Nephron progenitor cell (in vitro differentiated cells): ENCODE measurements around the gene TNRC6C.

ENCODE experiments used
- DNase-seq: peaks from one replicate; pipeline ENCODE4 v3.0.0; 2021
- H3K27ac Mint-ChIP-seq: 2 replicates; pipeline ENCODE4 v1.8.0; 2021; ENCODE audit warnings: mild to moderate bottlenecking, moderate library complexity, mixed read lengths
- H3K27me3 Mint-ChIP-seq: 2 replicates; pipeline ENCODE4 v1.8.0; 2021; ENCODE audit warnings: mild to moderate bottlenecking, low read depth, mixed read lengths; ENCODE audit not compliant: poor library complexity
- H3K36me3 Mint-ChIP-seq: 2 replicates; pipeline ENCODE4 v1.8.0; 2021; ENCODE audit warnings: low read depth, mixed read lengths
- H3K4me1 Mint-ChIP-seq: 2 replicates; pipeline ENCODE4 v1.8.0; 2021; ENCODE audit warnings: mixed read lengths
- H3K4me3 Mint-ChIP-seq: 2 replicates; pipeline ENCODE4 v1.8.0; 2021; ENCODE audit warnings: mild to moderate bottlenecking, moderate library complexity, mixed read lengths
- H3K9me3 Mint-ChIP-seq: 2 replicates; pipeline ENCODE4 v1.8.0; 2021; ENCODE audit warnings: mild to moderate bottlenecking, moderate library complexity, mixed read lengths
- CTCF ChIP-seq: fragments of 200-600 bp; sonication (generic); IDR thresholded peaks from 2 replicates; pipeline ENCODE4 v1.5.0; 2021; ENCODE audit warnings: antibody characterized with exemption

TNRC6C gene

GRCh38 chr17:78089576-78090281 is 131.2 kb downstream of the TNRC6C start:
- TF ChIP-seq CTCF = no peak
- Mint-ChIP-seq H3K4me3 (no peak overlapping the region), H3K27me3 (no peaks in the 10 kb centered on the region), H3K27ac (no peak overlapping the region), H3K36me3 (peaks cover 74% of the 10 kb centered on the region), H3K4me1 (no peaks in the 10 kb centered on the region), H3K9me3 (no peaks in the 10 kb centered on the region)
- no peak for DNase-seq

DNA sequence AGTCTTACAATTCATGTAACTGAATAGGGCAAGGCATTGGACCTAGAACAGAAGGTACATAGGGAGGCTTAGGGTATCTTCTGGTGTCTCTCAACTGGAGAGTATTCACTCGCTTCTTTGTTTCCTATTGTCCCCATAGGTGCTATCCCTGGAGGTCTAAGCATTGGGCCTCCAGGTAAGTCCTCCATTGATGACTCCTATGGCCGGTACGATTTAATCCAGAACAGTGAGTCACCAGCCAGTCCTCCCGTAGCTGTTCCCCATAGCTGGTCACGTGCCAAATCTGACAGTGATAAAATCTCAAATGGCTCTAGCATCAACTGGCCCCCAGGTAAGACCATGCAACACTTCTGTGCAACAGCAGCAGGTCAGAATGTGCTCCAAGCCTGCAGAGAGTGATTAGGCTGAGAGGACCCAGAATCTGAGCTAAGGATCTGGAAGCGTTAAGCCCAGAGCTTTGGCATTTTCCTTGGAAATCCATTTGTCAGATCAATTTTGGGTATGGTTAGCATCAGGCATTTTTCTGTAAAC is 134.4 kb downstream of the TNRC6C start:
- Mint-ChIP-seq H3K36me3 (peaks cover 82% of the 10 kb centered on the region), H3K27me3 (no peaks in the 10 kb centered on the region), H3K9me3 (no peaks in the 10 kb centered on the region), H3K4me3 (no peak overlapping the region), H3K27ac (no peak overlapping the region), H3K4me1 (no peaks in the 10 kb centered on the region)
- DNase-seq = no peak
- no peak for TF ChIP-seq CTCF

- no peak for TF ChIP-seq CTCF
- H3K36me3 Mint-ChIP-seq = peaks cover 90% of the 10 kb centered on the region
- no peak overlapping the region for H3K4me3 Mint-ChIP-seq
- DNase-seq = no peak
- no peaks in the 10 kb centered on the region for H3K4me1 Mint-ChIP-seq
- H3K27ac Mint-ChIP-seq = no peak overlapping the region
- H3K27me3 Mint-ChIP-seq = no peaks in the 10 kb centered on the region
- peaks cover 14% of the 10 kb centered on the region for H3K9me3 Mint-ChIP-seq
Measured at GRCh38 chr17:78095035-78095434, 136.5 kb downstream of the TNRC6C start.

- H3K36me3 Mint-ChIP-seq = peaks cover 96% of the 10 kb centered on the region
- peaks cover 22% of the 10 kb centered on the region for H3K9me3 Mint-ChIP-seq
- TF ChIP-seq CTCF = no peak
- no peaks in the 10 kb centered on the region for H3K4me1 Mint-ChIP-seq
- H3K27ac Mint-ChIP-seq = peak overlapping the region; percentile 34
- DNase-seq = no peak
- no peaks in the 10 kb centered on the region for H3K27me3 Mint-ChIP-seq
- H3K4me3 Mint-ChIP-seq = no peak overlapping the region
Measured at GRCh38 chr17:78096093-78096492, 137.6 kb downstream of the TNRC6C start.

DNA sequence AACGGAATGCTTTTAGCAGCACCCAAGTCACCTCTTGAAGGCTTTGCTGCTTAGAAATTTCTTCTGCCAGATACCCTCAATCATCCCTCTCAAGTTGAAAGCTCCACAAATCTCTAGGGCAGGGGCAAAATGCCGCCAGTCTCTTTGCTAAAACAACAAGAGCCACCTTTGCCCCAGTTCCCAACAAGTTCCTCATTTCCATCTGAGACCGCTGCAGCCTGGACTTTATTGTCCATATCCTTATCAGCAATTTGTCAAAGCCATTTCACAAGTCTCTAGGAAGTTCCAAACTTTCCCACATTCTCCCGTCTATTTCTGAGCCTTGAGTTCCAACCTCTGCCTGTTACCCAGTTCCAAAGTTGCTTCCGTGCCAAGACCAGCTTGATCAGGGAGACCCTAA is 142.6 kb downstream of the TNRC6C start:
- no peak for TF ChIP-seq CTCF
- Mint-ChIP-seq H3K36me3 (peaks cover 88% of the 10 kb centered on the region), H3K27ac (no peak overlapping the region), H3K4me3 (no peak overlapping the region), H3K27me3 (no peaks in the 10 kb centered on the region), H3K9me3 (peaks cover 31% of the 10 kb centered on the region), H3K4me1 (peaks cover 5% of the 10 kb centered on the region)
- no peak for DNase-seq

GRCh38 chr17:78101542-78101941 is 143.0 kb downstream of the TNRC6C start:
- no peak for DNase-seq
- Mint-ChIP-seq H3K4me1 (peaks cover 5% of the 10 kb centered on the region), H3K9me3 (peaks cover 31% of the 10 kb centered on the region), H3K36me3 (peaks cover 84% of the 10 kb centered on the region), H3K27me3 (no peaks in the 10 kb centered on the region), H3K27ac (no peak overlapping the region), H3K4me3 (no peak overlapping the region)
- TF ChIP-seq CTCF = no peak
